Measurements from ENCODE around the gene GLTP. TPM values are rescaled to one million over a fixed set of nuclear protein-coding genes. Genes with fewer than 3 reads are reported as not detected.
"Not testable (repeated sequence)": the region's sequence is repeated elsewhere in the genome, so short reads cannot be mapped to it uniquely, and the experiment has no call there.

The GLTP gene
- total RNA-seq, 1 experiment from 2014 or later = 37.9 TPM

- DNase-seq (ENCODE audit: low spot score) = no peak
Observed at GRCh38 chr12:109902891-109903418, 22.6 kb upstream of the GLTP start.

- DNase-seq (ENCODE audit: low spot score) = peak; percentile 10
Observed at GRCh38 chr12:109900752-109901580, 20.6 kb upstream of the GLTP start.

GRCh38 chr12:109899783-109900751 lies 19.7 kb upstream of the GLTP start, which contains the start of gene TCHP:
TSS of gene TCHP (plus strand) at chr12:109900274. CDS start at chr12:109903027, 2,753 bp downstream.
- DNase-seq (ENCODE audit: low spot score) = peak; percentile 64

- not testable (repeated sequence) for DNase-seq (ENCODE audit: low spot score)
Observed at GRCh38 chr12:109899345-109899744, 19.0 kb upstream of the GLTP start.

GRCh38 chr12:109897029-109897428 lies 16.7 kb upstream of the GLTP start:
- DNase-seq (ENCODE audit: low spot score) = no peak

- DNase-seq (ENCODE audit: low spot score) = no peak
Observed at GRCh38 chr12:109896188-109896587, 15.8 kb upstream of the GLTP start.

GRCh38 chr12:109894939-109895338 lies 14.6 kb upstream of the GLTP start:
- DNase-seq (ENCODE audit: low spot score) = no peak

GRCh38 chr12:109893261-109893995 lies 13.1 kb upstream of the GLTP start:
- no peak for DNase-seq (ENCODE audit: low spot score)

GRCh38 chr12:109892748-109893147 lies 12.4 kb upstream of the GLTP start:
- DNase-seq (ENCODE audit: low spot score) = no peak

GRCh38 chr12:109892165-109892715 lies 11.9 kb upstream of the GLTP start:
- no peak for DNase-seq (ENCODE audit: low spot score)

- not testable (repeated sequence) for DNase-seq (ENCODE audit: low spot score)
Observed at GRCh38 chr12:109891731-109892130, 11.4 kb upstream of the GLTP start.

GRCh38 chr12:109890620-109891170 lies 10.4 kb upstream of the GLTP start:
- DNase-seq (ENCODE audit: low spot score) = no peak

GRCh38 chr12:109888179-109889020 lies 8.1 kb upstream of the GLTP start:
- DNase-seq (ENCODE audit: low spot score) = peak; percentile 94

- peak; percentile 16 for DNase-seq (ENCODE audit: low spot score)
Observed at GRCh38 chr12:109885616-109886015, 5.3 kb upstream of the GLTP start.

GRCh38 chr12:109883461-109883860 lies 3.1 kb upstream of the GLTP start:
- no peak for DNase-seq (ENCODE audit: low spot score)

- no peak for DNase-seq (ENCODE audit: low spot score)
Observed at GRCh38 chr12:109881752-109882151, 1.4 kb upstream of the GLTP start.

GRCh38 chr12:109880938-109881337 lies 597 bp upstream of the GLTP start:
- DNase-seq (ENCODE audit: low spot score) = no peak

- no peak for DNase-seq (ENCODE audit: low spot score)
Observed at GRCh38 chr12:109879351-109880042, 844 bp downstream of the GLTP start.

GRCh38 chr12:109878749-109879148 lies 1.6 kb downstream of the GLTP start:
- DNase-seq (ENCODE audit: low spot score) = no peak

All from A172 (cell line).